Vagina (tissue), 2 donors: ENCODE data around the gene MAGOHB.

ENCODE experiments used
- POLR2A ChIP-seq, 2 donors: fragments of 450-650 bp; IDR thresholded peaks; one replicate each; pipeline ENCODE4 v1.6.1; 2017; ENCODE audit warnings: antibody characterized with exemption in 2 of 2, mild to moderate bottlenecking in 2 of 2, moderate library complexity in 2 of 2
- POLR2AphosphoS5 ChIP-seq, 2 donors: sonication (generic); formaldehyde crosslinking; IDR thresholded peaks; one replicate each; pipeline ENCODE4 v1.9.0; 2017; ENCODE audit warnings: antibody characterized with exemption in 2 of 2, mild to moderate bottlenecking in 2 of 2, low read depth in 1 of 2; ENCODE audit not compliant: insufficient read depth in 1 of 2
- TF ChIP-seq, protein P1 (sequence below), 3 experiments: fragments of 450-650 bp in 2 of 3; fragments of 200-600 bp in 1 of 3; sonication (generic) in 1 of 3; IDR thresholded peaks; one replicate each; pipeline ENCODE4 v1.5.1; 2017 to 2019; ENCODE audit warnings: antibody characterized with exemption in 3 of 3, mild to moderate bottlenecking in 2 of 3, moderate library complexity in 2 of 3

DNA sequence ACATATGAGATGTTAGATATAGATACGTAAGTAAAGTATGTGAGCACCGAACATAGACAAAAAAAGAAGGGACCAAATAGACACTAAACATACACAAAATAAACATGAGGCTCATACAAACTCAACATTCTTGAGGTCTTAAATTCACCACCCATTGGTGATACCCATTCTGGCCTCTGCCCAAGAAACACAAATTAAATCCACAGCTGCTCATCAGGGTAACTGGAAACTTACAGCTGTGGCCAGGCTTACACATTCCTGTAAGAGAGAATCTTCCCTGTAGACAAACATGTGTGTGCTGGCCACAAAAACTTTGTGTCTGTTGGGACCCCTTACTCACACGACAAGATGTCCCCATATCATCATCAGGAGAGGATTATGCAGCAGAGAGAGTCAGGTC lies 22.4 kb downstream of the MAGOHB start:
- TF ChIP-seq, protein P1, sequence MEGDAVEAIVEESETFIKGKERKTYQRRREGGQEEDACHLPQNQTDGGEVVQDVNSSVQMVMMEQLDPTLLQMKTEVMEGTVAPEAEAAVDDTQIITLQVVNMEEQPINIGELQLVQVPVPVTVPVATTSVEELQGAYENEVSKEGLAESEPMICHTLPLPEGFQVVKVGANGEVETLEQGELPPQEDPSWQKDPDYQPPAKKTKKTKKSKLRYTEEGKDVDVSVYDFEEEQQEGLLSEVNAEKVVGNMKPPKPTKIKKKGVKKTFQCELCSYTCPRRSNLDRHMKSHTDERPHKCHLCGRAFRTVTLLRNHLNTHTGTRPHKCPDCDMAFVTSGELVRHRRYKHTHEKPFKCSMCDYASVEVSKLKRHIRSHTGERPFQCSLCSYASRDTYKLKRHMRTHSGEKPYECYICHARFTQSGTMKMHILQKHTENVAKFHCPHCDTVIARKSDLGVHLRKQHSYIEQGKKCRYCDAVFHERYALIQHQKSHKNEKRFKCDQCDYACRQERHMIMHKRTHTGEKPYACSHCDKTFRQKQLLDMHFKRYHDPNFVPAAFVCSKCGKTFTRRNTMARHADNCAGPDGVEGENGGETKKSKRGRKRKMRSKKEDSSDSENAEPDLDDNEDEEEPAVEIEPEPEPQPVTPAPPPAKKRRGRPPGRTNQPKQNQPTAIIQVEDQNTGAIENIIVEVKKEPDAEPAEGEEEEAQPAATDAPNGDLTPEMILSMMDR (IDR thresholded peaks at IDR 0.05) = no peak
- no peak for TF ChIP-seq POLR2AphosphoS5 (IDR thresholded peaks at IDR 0.05; ENCODE audit: insufficient read depth in 1 of 2, low read depth in 1 of 2)
- TF ChIP-seq POLR2A (IDR thresholded peaks at IDR 0.05) = no peak
